GM10248 (cell line): ENCODE results near the gene MARS1.

Experiments used
- CTCF ChIA-PET: fragments of 300-600 bp; sonication (Branson Sonifier 250); formaldehyde crosslinking; extraction: SDS; loops from one replicate; lab custom pipeline; 2021; ENCODE audit warnings: antibody characterized with exemption; lab: Yijun Ruan, JAX
- POLR2A ChIA-PET: fragments of 350-650 bp; sonication (Branson Sonifier 250); formaldehyde crosslinking; extraction: SDS; loops from one replicate; lab custom pipeline; 2020; ENCODE audit warnings: antibody characterized with exemption; lab: Yijun Ruan, JAX
- DNase-seq: peaks from one replicate; pipeline ENCODE4 v3.0.0; 2012; ENCODE audit errors: extremely low spot score
- TF ChIP-seq, protein P1 (sequence below): IDR thresholded peaks from 2 replicates; pipeline ENCODE4 v1.5.1; 2012; ENCODE audit warnings: mild to moderate bottlenecking, low read depth; ENCODE audit errors: extremely low read depth, missing control alignments, control extremely low read depth

MARS1 gene

DNA sequence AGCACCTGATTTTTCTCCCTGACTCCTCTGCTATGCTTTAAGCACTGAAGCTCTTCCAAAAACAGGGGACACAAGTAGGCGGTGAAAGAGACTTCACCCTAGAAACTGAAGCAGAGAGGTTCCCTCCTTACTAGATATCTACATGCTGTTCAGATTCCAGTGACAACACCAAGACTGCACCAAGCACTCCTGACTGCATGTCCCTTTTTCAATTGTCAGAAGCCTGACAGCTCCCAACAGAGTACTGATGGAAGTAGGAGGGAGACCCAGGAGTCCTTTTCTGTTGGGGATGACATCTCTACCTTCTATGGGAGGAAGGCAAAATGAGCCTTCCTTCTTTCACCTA, 48.7 kb downstream of the MARS1 start:
- DNase-seq, result no peak
- ChIA-PET POLR2A (interaction anchor here (1.1 kb wide), 1 partner anchor 11 kb away, joined by 9 read pairs; the partner anchor contains the start of gene DCTN2), CTCF (interaction anchor here (0.6 to 2.9 kb wide), 3 partner anchors 10 to 21 kb away, joined by 3 to 13 read pairs (median 7); partner anchors contain the start of gene DCTN2)
- TF ChIP-seq, protein P1, sequence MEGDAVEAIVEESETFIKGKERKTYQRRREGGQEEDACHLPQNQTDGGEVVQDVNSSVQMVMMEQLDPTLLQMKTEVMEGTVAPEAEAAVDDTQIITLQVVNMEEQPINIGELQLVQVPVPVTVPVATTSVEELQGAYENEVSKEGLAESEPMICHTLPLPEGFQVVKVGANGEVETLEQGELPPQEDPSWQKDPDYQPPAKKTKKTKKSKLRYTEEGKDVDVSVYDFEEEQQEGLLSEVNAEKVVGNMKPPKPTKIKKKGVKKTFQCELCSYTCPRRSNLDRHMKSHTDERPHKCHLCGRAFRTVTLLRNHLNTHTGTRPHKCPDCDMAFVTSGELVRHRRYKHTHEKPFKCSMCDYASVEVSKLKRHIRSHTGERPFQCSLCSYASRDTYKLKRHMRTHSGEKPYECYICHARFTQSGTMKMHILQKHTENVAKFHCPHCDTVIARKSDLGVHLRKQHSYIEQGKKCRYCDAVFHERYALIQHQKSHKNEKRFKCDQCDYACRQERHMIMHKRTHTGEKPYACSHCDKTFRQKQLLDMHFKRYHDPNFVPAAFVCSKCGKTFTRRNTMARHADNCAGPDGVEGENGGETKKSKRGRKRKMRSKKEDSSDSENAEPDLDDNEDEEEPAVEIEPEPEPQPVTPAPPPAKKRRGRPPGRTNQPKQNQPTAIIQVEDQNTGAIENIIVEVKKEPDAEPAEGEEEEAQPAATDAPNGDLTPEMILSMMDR, result no peak

DNA sequence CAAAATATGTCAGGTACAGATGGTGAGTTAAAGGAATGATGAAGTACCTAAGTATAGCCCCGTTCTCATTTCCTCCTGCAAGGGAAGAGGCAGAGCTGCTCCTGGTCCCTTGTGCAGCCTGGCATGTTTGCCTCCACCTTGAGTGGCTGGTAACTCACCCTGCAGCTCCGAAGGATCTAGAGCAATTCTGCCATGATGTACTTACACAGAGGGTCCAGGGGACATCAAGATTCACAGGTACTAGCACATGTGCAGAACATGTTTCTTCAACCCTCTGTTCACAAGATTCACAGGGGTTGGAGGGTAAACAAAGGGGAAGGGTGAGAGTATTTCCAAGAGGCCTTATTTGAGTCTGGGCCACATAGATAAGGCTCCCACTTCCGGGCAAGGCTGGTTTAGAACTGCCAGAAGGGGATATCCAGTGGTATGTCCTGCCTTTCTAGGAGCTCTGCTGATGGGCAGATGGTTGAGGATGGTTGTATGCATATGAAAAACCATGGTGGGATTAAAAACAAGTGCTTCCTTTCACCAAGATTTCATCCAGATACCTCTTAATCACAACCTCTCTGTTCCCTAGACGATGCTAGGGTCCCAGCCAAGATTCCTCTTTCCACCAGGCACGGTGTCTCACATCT, 51.4 kb downstream of the MARS1 start:
- ChIA-PET CTCF (interaction anchor here (1.4 to 3.6 kb wide), 8 partner anchors 9 to 217 kb away, joined by 4 to 10 read pairs (median 6); partner anchors contain the start of gene MBD6), POLR2A (interaction anchor here (1.3 kb wide), 1 partner anchor 19 kb away, joined by 5 read pairs; the partner anchor contains the start of gene DDIT3)
- no peak for DNase-seq
- TF ChIP-seq, protein P1, result no peak

DNA sequence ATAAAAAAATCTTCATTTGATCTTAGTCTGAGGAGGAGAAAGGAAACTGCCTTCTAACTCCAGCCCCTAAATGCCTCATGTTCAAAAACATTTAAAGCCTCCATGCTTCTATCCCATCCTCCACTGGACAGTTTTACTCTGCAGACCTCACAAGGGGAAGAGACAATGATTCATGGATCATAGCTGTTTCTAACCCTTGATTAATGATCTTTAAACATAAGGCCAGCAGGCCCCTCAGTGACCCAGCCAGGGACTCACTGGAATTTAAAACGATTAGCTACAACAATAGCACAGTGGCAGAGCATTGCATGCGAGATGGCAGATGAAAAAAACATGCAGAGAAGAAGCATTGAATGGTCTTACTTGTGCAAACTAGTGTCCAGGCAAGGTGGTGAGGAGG, 53.1 kb downstream of the MARS1 start:
- TF ChIP-seq, protein P1, result no peak
- CTCF ChIA-PET, result interaction anchor here (1.5 to 2.3 kb wide), 3 partner anchors 10 to 88 kb away, joined by 3 to 10 read pairs (median 5); no protein-coding TSS in a partner anchor
- POLR2A ChIA-PET, result no interaction called here
- no peak for DNase-seq

DNA sequence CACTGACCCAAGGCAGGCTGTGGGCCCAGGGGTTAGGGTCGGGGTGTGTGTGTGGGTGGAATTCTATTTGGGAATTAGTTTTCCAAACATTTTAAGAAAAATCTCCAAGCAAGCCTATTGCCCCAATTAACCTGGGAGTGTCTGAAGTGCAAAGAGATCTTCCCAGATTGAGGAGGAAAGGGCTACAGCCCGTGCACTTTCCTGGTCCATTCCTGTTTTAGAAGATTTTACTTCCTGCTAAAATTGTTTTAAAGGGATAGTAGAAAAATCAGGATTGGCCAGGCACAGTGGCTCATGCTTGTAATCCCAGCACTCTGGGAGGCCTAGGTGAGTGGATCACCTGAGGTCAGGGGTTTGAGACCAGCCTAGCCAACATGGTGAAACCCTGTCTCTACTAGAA, 53.8 kb downstream of the MARS1 start:
- ChIA-PET CTCF (interaction anchor here (1.6 to 2.3 kb wide), 2 partner anchors 11 to 89 kb away, joined by 3 to 10 read pairs; no protein-coding TSS in a partner anchor), POLR2A (no interaction called here)
- no peak for DNase-seq
- TF ChIP-seq, protein P1, result no peak

DNA sequence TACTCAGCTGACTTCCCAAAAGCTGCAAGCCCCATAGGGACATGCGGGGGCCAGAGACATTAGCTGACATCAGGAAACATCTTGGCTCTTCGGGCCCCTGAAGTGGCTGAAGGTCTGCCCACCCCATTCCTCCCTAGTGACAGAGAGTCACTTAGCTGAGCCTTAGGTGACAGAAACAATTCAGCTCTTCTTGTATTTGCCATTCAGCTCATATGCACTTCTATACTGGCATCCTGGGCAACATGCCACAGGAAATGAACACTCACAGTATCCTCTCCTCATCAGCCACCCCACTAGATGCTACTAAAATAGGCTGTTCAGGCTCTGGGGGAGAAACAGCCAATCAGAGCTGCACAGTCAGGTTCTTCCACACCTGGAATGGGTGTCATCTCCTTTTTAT, 55.7 kb downstream of the MARS1 start:
- TF ChIP-seq, protein P1, result no peak
- ChIA-PET POLR2A (no interaction called here), CTCF (interaction anchor here (1.1 to 1.5 kb wide), 5 partner anchors 11 to 85 kb away, joined by 3 to 5 read pairs (median 3); partner anchors contain the start of gene GLI1)
- DNase-seq, result no peak

DNA sequence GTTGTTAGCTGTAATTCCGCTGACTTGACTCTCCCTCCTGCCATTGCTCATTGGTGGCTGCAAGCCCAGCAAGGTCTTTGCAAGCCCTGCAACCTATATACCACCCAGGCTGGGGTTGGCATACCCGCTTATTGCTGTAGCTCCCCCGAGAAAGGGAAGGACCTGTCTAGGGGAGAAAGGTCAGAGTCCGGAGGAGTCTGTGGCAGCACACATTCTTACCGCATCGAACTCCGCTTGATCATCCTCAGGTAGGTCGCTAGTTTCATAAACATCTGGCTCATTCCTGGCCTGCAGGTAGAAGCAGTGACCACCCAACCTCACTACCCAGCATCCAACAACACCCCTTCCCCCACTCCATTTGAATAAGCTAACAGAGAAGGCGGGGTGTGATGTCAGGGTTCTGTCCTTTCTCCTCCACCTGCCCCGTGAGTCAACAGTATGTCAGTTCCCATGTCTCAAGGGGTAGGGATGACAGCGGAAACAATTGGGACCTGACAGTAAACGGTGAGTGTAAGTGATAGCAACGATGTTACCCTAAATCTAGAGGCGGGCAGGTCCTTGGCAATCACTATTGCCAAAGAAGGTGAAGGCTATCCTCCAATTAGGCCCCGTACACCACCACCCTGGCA, 58.1 kb downstream of the MARS1 start:
- CTCF ChIA-PET, result interaction anchor here (1.0 to 3.6 kb wide), 5 partner anchors 8 to 38 kb away, joined by 3 to 19 read pairs (median 7); no protein-coding TSS in a partner anchor
- POLR2A ChIA-PET, result interaction anchor here (0.6 to 1.6 kb wide), 2 partner anchors 26 to 1333 kb away, joined by 3 to 6 read pairs; no protein-coding TSS in a partner anchor
- TF ChIP-seq, protein P1, result no peak
- no peak for DNase-seq
